Fibroblast of the aortic adventitia (primary cell): Measurements from ENCODE around the gene PTCD2. TPM values are rescaled to one million over a fixed set of nuclear protein-coding genes. Genes with fewer than 3 reads are reported as not detected.
A peak's percentile ranks its signal among the peaks of the same experiment; 100 is the strongest.

Source experiments
- DNase-seq: peaks from one replicate; pipeline ENCODE4 v3.0.0-alpha.2; 2010; ENCODE audit warnings: low read depth
- H3K4me3 ChIP-seq: 2 replicates; pipeline ENCODE4 v1.5.1; 2011; ENCODE audit warnings: low read depth, mild to moderate bottlenecking, control low read depth, low read length, moderate library complexity
- CTCF ChIP-seq: IDR thresholded peaks from 2 replicates; pipeline ENCODE4 v1.5.1; 2011; ENCODE audit warnings: mild to moderate bottlenecking, low read length, control low read depth, inconsistent platforms; ENCODE audit not compliant: insufficient read depth
- total RNA-seq: library from RNA; depleted of rRNA; stranded (reverse); fragments of >200 nt; gene quantifications from 2 replicates; pipeline ENCODE4 v1.2.3, GENCODE V29; 2012; ENCODE audit warnings: low replicate concordance

Gene PTCD2
- total RNA-seq, 1 donor: 13.6 TPM

GRCh38 chr5:72302171-72302570 is 18.0 kb upstream of the PTCD2 start:
- TF ChIP-seq CTCF: no peak
- DNase-seq: no peak
- H3K4me3 ChIP-seq: no peak overlapping the region

DNA sequence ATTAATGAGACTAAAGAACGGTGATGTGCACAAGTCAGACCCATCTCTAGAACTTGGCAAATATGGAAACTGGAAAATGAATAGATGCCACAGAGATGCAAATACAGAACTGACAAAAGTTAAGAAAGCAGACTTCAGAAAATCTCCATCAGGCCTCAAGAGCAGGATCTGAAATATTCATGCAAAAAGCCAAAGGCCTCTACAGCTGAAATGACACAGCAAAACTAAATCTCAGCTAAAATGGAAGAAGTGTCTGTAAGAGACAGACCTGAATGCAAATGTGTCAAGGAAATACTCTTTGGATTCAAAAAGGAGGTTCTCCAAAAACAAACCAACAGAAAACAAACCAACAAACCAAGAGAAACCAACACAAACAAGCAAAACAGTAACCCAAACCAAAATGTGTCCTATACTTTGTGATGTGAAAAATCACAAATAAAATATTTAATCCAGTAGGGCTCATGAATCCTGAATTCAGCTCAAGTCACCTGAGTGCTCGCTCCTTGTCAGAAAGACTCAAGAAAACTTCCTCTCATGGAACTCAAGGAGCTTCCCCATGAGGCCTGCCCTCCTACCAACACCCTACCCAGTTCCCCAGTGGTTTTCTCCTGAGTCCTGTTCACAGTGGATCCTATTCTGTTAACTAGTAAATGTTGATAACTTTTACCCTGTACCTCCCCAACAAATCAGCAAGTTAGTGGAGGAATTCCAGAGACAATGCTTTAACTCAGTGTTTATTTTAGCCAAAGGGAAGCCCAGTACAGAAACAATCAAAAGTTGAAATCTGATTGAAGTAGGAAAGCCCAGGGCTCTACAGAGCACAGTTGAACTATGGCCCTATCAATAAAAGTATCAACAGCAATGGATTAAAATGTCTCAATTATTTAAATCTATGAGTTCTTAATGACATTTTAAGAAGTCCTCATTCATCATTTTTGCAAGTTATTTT is 14.7 kb upstream of the PTCD2 start:
- TF ChIP-seq CTCF: no peak
- H3K4me3 ChIP-seq: no peak overlapping the region
- DNase-seq: no peak

- peak overlapping the region; percentile 88 for H3K4me3 ChIP-seq
- TF ChIP-seq CTCF: no peak
- DNase-seq: no peak
These were observed 12.6 kb upstream of the PTCD2 start for GRCh38 chr5:72307573-72307967.

GRCh38 chr5:72307968-72308852 is 12.0 kb upstream of the PTCD2 start:
- peak; percentile 79 for TF ChIP-seq CTCF
- peak overlapping the region; percentile 88 for H3K4me3 ChIP-seq
- peak; percentile 97 for DNase-seq

DNA sequence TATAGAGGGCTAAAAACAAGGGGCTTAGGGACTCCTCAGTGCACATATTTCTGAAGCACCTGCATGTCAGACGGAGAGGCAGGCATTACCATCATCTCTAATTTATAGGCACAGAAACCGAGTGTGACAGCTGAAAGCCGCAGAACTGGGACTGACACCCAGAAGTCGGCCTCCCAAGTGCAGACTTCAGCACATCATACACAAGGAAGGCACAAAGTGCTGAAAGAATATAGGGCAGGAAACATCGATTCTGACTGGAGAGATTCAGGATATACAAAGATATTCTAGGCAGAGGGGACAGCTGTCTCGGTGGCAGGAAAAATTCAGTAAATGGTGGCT is 11.4 kb upstream of the PTCD2 start:
- TF ChIP-seq CTCF: no peak
- no peak for DNase-seq
- no peak overlapping the region for H3K4me3 ChIP-seq

DNA sequence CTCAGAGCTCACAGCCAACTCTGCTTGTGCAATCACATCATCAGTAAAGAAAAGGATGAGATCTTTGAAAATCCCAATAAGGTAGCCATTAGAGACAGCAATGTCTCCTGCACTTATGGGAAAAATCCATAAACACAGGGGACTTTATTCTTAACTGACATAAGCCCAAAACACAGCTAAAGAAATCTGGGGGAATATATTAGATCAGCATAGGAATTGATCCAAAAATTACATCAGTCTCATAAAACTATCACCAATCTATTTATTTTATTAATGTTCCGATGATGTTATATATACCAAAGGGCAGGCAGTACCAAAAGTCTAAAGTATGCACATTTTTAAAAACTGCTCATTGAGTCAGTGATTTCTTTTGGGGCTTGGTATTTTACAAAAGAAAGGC is 7.0 kb upstream of the PTCD2 start:
- no peak overlapping the region for H3K4me3 ChIP-seq
- no peak for TF ChIP-seq CTCF
- no peak for DNase-seq
